SKM-1 (cell line): ENCODE measurements around the gene FOXN3.

ENCODE experiments used
- DNase-seq: peaks from one replicate; lab custom pipeline; 2025; ENCODE audit not compliant: unreplicated experiment; lab: John Stamatoyannopoulos, UW

FOXN3 gene

GRCh38 chr14:89409961-89410360, 7.1 kb downstream of the FOXN3 start:
- no peak for DNase-seq

- no peak for DNase-seq
These were observed 7.9 kb downstream of the FOXN3 start for GRCh38 chr14:89408907-89409700.

GRCh38 chr14:89407856-89408255, 9.2 kb downstream of the FOXN3 start:
- DNase-seq, result no peak

- DNase-seq, result no peak
These were observed 10.1 kb downstream of the FOXN3 start for GRCh38 chr14:89406941-89407340.

- no peak for DNase-seq
These were observed 10.7 kb downstream of the FOXN3 start for GRCh38 chr14:89406361-89406760.

- no peak for DNase-seq
These were observed 11.3 kb downstream of the FOXN3 start for GRCh38 chr14:89405712-89406111.

GRCh38 chr14:89402363-89402762, 14.7 kb downstream of the FOXN3 start:
- DNase-seq, result no peak

GRCh38 chr14:89401761-89402160, 15.3 kb downstream of the FOXN3 start:
- no peak for DNase-seq

GRCh38 chr14:89401241-89401640, 15.8 kb downstream of the FOXN3 start:
- no peak for DNase-seq

- no peak for DNase-seq
These were observed 16.5 kb downstream of the FOXN3 start for GRCh38 chr14:89400529-89400928.

GRCh38 chr14:89399594-89400068, 17.4 kb downstream of the FOXN3 start:
- DNase-seq, result no peak

- DNase-seq, result no peak
These were observed 17.9 kb downstream of the FOXN3 start for GRCh38 chr14:89399157-89399556.

GRCh38 chr14:89397569-89398230, 19.3 kb downstream of the FOXN3 start:
- no peak for DNase-seq

GRCh38 chr14:89394972-89395371, 22.1 kb downstream of the FOXN3 start:
- DNase-seq, result no peak

- no peak for DNase-seq
These were observed 23.7 kb downstream of the FOXN3 start for GRCh38 chr14:89393222-89393745.

GRCh38 chr14:89392181-89392580, 24.9 kb downstream of the FOXN3 start:
- no peak for DNase-seq

- DNase-seq, result no peak
These were observed 25.5 kb downstream of the FOXN3 start for GRCh38 chr14:89391556-89391955.

GRCh38 chr14:89391123-89391522, 25.9 kb downstream of the FOXN3 start:
- DNase-seq, result no peak

- DNase-seq, result no peak
These were observed 28.2 kb downstream of the FOXN3 start for GRCh38 chr14:89388853-89389252.

GRCh38 chr14:89387922-89388685, 28.9 kb downstream of the FOXN3 start:
- DNase-seq, result no peak

- DNase-seq, result no peak
These were observed 30.7 kb downstream of the FOXN3 start for GRCh38 chr14:89386212-89386886.
